CD8-positive, alpha-beta memory T cell (primary cell): ENCODE data around the gene CCL17. TPM values are rescaled to one million over a fixed set of nuclear protein-coding genes. Genes with fewer than 3 reads are reported as not detected.
A peak's percentile ranks its signal among the peaks of the same experiment; 100 is the strongest.

Experiments
- CTCF ChIA-PET: fragments of 350-600 bp; sonication (Branson Sonifier 250); formaldehyde crosslinking; loops from one replicate; lab custom pipeline; 2021; ENCODE audit warnings: antibody characterized with exemption; lab: Charles Lee
- POLR2A ChIA-PET: fragments of 350-600 bp; sonication (Branson Sonifier 250); formaldehyde crosslinking; loops from one replicate; lab custom pipeline; 2021; ENCODE audit warnings: antibody characterized with exemption; lab: Charles Lee
- DNase-seq, 5 donors: peaks; one replicate each; pipeline versions ENCODE4 v3.0.0 to v3.0.0-alpha.2; 2020 to 2022; ENCODE audit warnings: mixed read lengths in 1 of 5
- H3K27ac ChIP-seq: one replicate; pipeline ENCODE4 v1.7.0; 2013; ENCODE audit warnings: low read depth, mild to moderate bottlenecking, low read length, moderate library complexity
- H3K27me3 ChIP-seq: 2 replicates; pipeline ENCODE4 v1.7.0; 2013; ENCODE audit warnings: low read length, mild to moderate bottlenecking; ENCODE audit not compliant: insufficient read depth, poor library complexity, severe bottlenecking
- H3K36me3 ChIP-seq: 2 replicates; pipeline ENCODE4 v1.7.0; 2013; ENCODE audit warnings: mild to moderate bottlenecking, low read length, moderate library complexity; ENCODE audit not compliant: insufficient read depth
- H3K4me1 ChIP-seq: 2 replicates; pipeline ENCODE4 v1.7.0; 2013; ENCODE audit warnings: mild to moderate bottlenecking, low read length, moderate library complexity; ENCODE audit not compliant: insufficient read depth
- H3K4me3 ChIP-seq: 2 replicates; pipeline ENCODE4 v1.7.0; 2013; ENCODE audit warnings: mild to moderate bottlenecking, low read length
- H3K9me3 ChIP-seq: 2 replicates; pipeline ENCODE4 v1.7.0; 2013; ENCODE audit warnings: mild to moderate bottlenecking, low read length
- H3K27ac Mint-ChIP-seq, 8 donors: one replicate each; pipeline ENCODE4 v1.8.0; 2020 to 2021; ENCODE audit warnings: mixed read lengths in 8 of 8, mild to moderate bottlenecking in 6 of 8, inconsistent platforms in 3 of 8, moderate library complexity in 3 of 8
- H3K27me3 Mint-ChIP-seq, 2 donors: one replicate each; pipeline ENCODE4 v1.8.0; 2020 to 2021; ENCODE audit warnings: mixed read lengths in 2 of 2, mild to moderate bottlenecking in 1 of 2, moderate library complexity in 1 of 2
- H3K36me3 Mint-ChIP-seq, 3 donors: one replicate each; pipeline ENCODE4 v1.8.0; 2020 to 2021; ENCODE audit warnings: mixed read lengths in 3 of 3, inconsistent platforms in 1 of 3, mild to moderate bottlenecking in 1 of 3
- H3K4me1 Mint-ChIP-seq, 3 donors: one replicate each; pipeline ENCODE4 v1.8.0; 2020 to 2021; ENCODE audit warnings: mixed read lengths in 3 of 3, inconsistent platforms in 1 of 3, mild to moderate bottlenecking in 1 of 3
- H3K4me3 Mint-ChIP-seq, 7 donors: one replicate each; pipeline ENCODE4 v1.8.0; 2020 to 2021; ENCODE audit warnings: mixed read lengths in 7 of 7, mild to moderate bottlenecking in 6 of 7, moderate library complexity in 4 of 7, inconsistent platforms in 2 of 7
- H3K9me3 Mint-ChIP-seq, 5 donors: one replicate each; pipeline ENCODE4 v1.8.0; 2020 to 2022; ENCODE audit warnings: mixed read lengths in 5 of 5, mild to moderate bottlenecking in 3 of 5, moderate library complexity in 2 of 5, inconsistent platforms in 1 of 5
- polyA plus RNA-seq: library from polyadenylated mRNA; unstranded; fragments of 300-500 nt; fragmentation: Illumina TruSeq; gene quantifications from one replicate; pipeline ENCODE4 v1.2.3, GENCODE V29; 2021
- total RNA-seq, 2 experiments: library from RNA; stranded (reverse); gene quantifications; one replicate each; pipeline ENCODE4 v1.2.3, GENCODE V29; 2021

Gene CCL17
- total and polyA plus RNA-seq, 3 experiments from 2014 or later = 18.6 to 18.9 TPM; not detected in 1

GRCh38 chr16:57409870-57410587, 5.5 kb downstream of the CCL17 start:
- H3K36me3 ChIP-seq = no peaks in the 10 kb centered on the region
- H3K27ac ChIP-seq = no peak overlapping the region
- POLR2A ChIA-PET = interaction anchor here (0.6 kb wide), 1 partner anchor 12 kb away, joined by 4 read pairs; no protein-coding TSS in a partner anchor
- H3K4me1 ChIP-seq = no peaks in the 10 kb centered on the region
- no peak overlapping the region for H3K4me3 Mint-ChIP-seq
- H3K36me3 Mint-ChIP-seq = peaks cover 0 to 2% (median 0%) of the 10 kb centered on the region in 3 donors
- H3K4me3 ChIP-seq = no peak overlapping the region
- CTCF ChIA-PET = interaction anchor here (1.8 kb wide), 1 partner anchor 8 kb away, joined by 9 read pairs; no protein-coding TSS in a partner anchor
- H3K9me3 Mint-ChIP-seq = no peaks in the 10 kb centered on the region
- no peaks in the 10 kb centered on the region for H3K9me3 ChIP-seq
- H3K27ac Mint-ChIP-seq = no peak overlapping the region
- H3K27me3 ChIP-seq = no peaks in the 10 kb centered on the region
- DNase-seq = no peak
- H3K4me1 Mint-ChIP-seq = no peaks in the 10 kb centered on the region
- H3K27me3 Mint-ChIP-seq = peaks cover 0 to 13% of the 10 kb centered on the region in 2 donors

GRCh38 chr16:57411362-57411976, 6.9 kb downstream of the CCL17 start:
- CTCF ChIA-PET = no interaction called here
- H3K9me3 ChIP-seq = no peaks in the 10 kb centered on the region
- H3K27me3 Mint-ChIP-seq = peaks cover 0 to 13% of the 10 kb centered on the region in 2 donors
- no peaks in the 10 kb centered on the region for H3K36me3 ChIP-seq
- no peak overlapping the region for H3K4me3 Mint-ChIP-seq
- H3K4me1 ChIP-seq = no peaks in the 10 kb centered on the region
- POLR2A ChIA-PET = no interaction called here
- H3K27me3 ChIP-seq = no peaks in the 10 kb centered on the region
- H3K36me3 Mint-ChIP-seq = peaks cover 0 to 2% (median 0%) of the 10 kb centered on the region in 3 donors
- DNase-seq = no peak
- H3K27ac ChIP-seq = no peak overlapping the region
- H3K4me1 Mint-ChIP-seq = peaks cover 0 to under 1% (median 0%) of the 10 kb centered on the region in 3 donors
- H3K9me3 Mint-ChIP-seq = no peaks in the 10 kb centered on the region
- no peak overlapping the region for H3K4me3 ChIP-seq
- H3K27ac Mint-ChIP-seq = peak overlapping the region in 1 of 8 donors; percentile 23

GRCh38 chr16:57412584-57412983, 8.0 kb downstream of the CCL17 start:
- Histone ChIP-seq H3K27ac (no peak overlapping the region), H3K4me3 (no peak overlapping the region), H3K4me1 (peaks cover 9% of the 10 kb centered on the region), H3K36me3 (no peaks in the 10 kb centered on the region), H3K9me3 (no peaks in the 10 kb centered on the region), H3K27me3 (no peaks in the 10 kb centered on the region)
- H3K27ac Mint-ChIP-seq = peak overlapping the region in 1 of 8 donors; percentile 66
- CTCF ChIA-PET = interaction anchor here (1.0 kb wide), 1 partner anchor 112 kb away, joined by 3 read pairs; no protein-coding TSS in a partner anchor
- H3K4me1 Mint-ChIP-seq = peaks cover 8 to 10% (median 8%) of the 10 kb centered on the region in 3 donors
- peaks cover 0 to 2% (median 0%) of the 10 kb centered on the region in 3 donors for H3K36me3 Mint-ChIP-seq
- H3K4me3 Mint-ChIP-seq = no peak overlapping the region
- no peaks in the 10 kb centered on the region for H3K9me3 Mint-ChIP-seq
- POLR2A ChIA-PET = interaction anchor here (0.6 kb wide), 1 partner anchor 737 kb away, joined by 4 read pairs; no protein-coding TSS in a partner anchor
- DNase-seq = no peak
- peaks cover 2 to 13% of the 10 kb centered on the region in 2 donors for H3K27me3 Mint-ChIP-seq

GRCh38 chr16:57413301-57413730, 8.7 kb downstream of the CCL17 start:
- H3K27me3 ChIP-seq = no peaks in the 10 kb centered on the region
- peaks cover 9% of the 10 kb centered on the region for H3K4me1 ChIP-seq
- no peaks in the 10 kb centered on the region for H3K36me3 ChIP-seq
- Mint-ChIP-seq H3K4me3 (no peak overlapping the region), H3K4me1 (peaks cover 8 to 14% (median 10%) of the 10 kb centered on the region in 3 donors), H3K27ac (peak overlapping the region in 1 of 8 donors; percentile 60), H3K27me3 (peaks cover 2 to 13% of the 10 kb centered on the region in 2 donors), H3K36me3 (peaks cover 0 to 2% (median 0%) of the 10 kb centered on the region in 3 donors), H3K9me3 (no peaks in the 10 kb centered on the region)
- DNase-seq = no peak
- no peak overlapping the region for H3K4me3 ChIP-seq
- POLR2A ChIA-PET = no interaction called here
- H3K9me3 ChIP-seq = no peaks in the 10 kb centered on the region
- CTCF ChIA-PET = interaction anchor here (1.0 to 1.9 kb wide), 2 partner anchors 111 to 112 kb away, joined by 3 to 6 read pairs; no protein-coding TSS in a partner anchor
- H3K27ac ChIP-seq = no peak overlapping the region

GRCh38 chr16:57413733-57414132, 9.2 kb downstream of the CCL17 start:
- H3K4me1 ChIP-seq = peaks cover 12% of the 10 kb centered on the region

GRCh38 chr16:57416084-57416483, 11.5 kb downstream of the CCL17 start:
- H3K4me3 Mint-ChIP-seq = no peak overlapping the region
- H3K4me1 Mint-ChIP-seq = peaks cover 14 to 28% (median 18%) of the 10 kb centered on the region in 3 donors
- DNase-seq = no peak
- Histone ChIP-seq H3K27me3 (no peaks in the 10 kb centered on the region), H3K9me3 (no peaks in the 10 kb centered on the region), H3K4me1 (peaks cover 20% of the 10 kb centered on the region), H3K36me3 (no peaks in the 10 kb centered on the region), H3K27ac (no peak overlapping the region), H3K4me3 (no peak overlapping the region)
- H3K27ac Mint-ChIP-seq = peak overlapping the region in 1 of 8 donors; percentile 8
- H3K9me3 Mint-ChIP-seq = no peaks in the 10 kb centered on the region
- ChIA-PET CTCF (interaction anchor here (0.9 to 5.1 kb wide), 10 partner anchors 11 to 332 kb away, joined by 3 to 127 read pairs (median 14); partner anchors contain the start of genes CCL17, CIAPIN1 and COQ9), POLR2A (interaction anchor here (1.3 to 1.5 kb wide), 2 partner anchors 31 to 47 kb away, joined by 3 to 4 read pairs; partner anchors contain the start of genes CIAPIN1, COQ9 and POLR2C)
- H3K36me3 Mint-ChIP-seq = no peaks in the 10 kb centered on the region
- H3K27me3 Mint-ChIP-seq = peaks cover under 1 to 2% of the 10 kb centered on the region in 2 donors

More at GRCh38 chr16:57413733-57414132, 9.2 kb downstream of the CCL17 start:
- Mint-ChIP-seq H3K4me3 (no peak overlapping the region), H3K4me1 (peaks cover 10 to 18% (median 13%) of the 10 kb centered on the region in 3 donors), H3K27ac (peak overlapping the region in 1 of 8 donors; percentile 60), H3K9me3 (no peaks in the 10 kb centered on the region), H3K36me3 (peaks cover 0 to 2% (median 0%) of the 10 kb centered on the region in 3 donors), H3K27me3 (peaks cover 2 to 13% of the 10 kb centered on the region in 2 donors)
- POLR2A ChIA-PET = no interaction called here
- Histone ChIP-seq H3K27me3 (no peaks in the 10 kb centered on the region), H3K27ac (no peak overlapping the region), H3K9me3 (no peaks in the 10 kb centered on the region), H3K36me3 (no peaks in the 10 kb centered on the region), H3K4me3 (no peak overlapping the region)
- no peak for DNase-seq
- CTCF ChIA-PET = interaction anchor here (1.9 kb wide), 1 partner anchor 111 kb away, joined by 6 read pairs; no protein-coding TSS in a partner anchor

- no peaks in the 10 kb centered on the region for H3K9me3 ChIP-seq
- no peaks in the 10 kb centered on the region for H3K27me3 ChIP-seq
- Mint-ChIP-seq H3K4me1 (peaks cover 14 to 28% (median 18%) of the 10 kb centered on the region in 3 donors), H3K27me3 (peaks cover 0 to 2% of the 10 kb centered on the region in 2 donors), H3K4me3 (no peak overlapping the region), H3K36me3 (no peaks in the 10 kb centered on the region), H3K9me3 (no peaks in the 10 kb centered on the region), H3K27ac (peak overlapping the region in 2 of 8 donors; percentile 33 to 78)
- H3K27ac ChIP-seq = no peak overlapping the region
- no peak for DNase-seq
- no peak overlapping the region for H3K4me3 ChIP-seq
- POLR2A ChIA-PET = interaction anchor here (1.6 kb wide), 1 partner anchor 119 kb away, joined by 4 read pairs; no protein-coding TSS in a partner anchor
- H3K36me3 ChIP-seq = no peaks in the 10 kb centered on the region
- CTCF ChIA-PET = interaction anchor here (0.8 to 5.1 kb wide), 19 partner anchors 10 to 174 kb away, joined by 3 to 127 read pairs (median 5); partner anchors contain the start of genes ARL2BP, CIAPIN1, COQ9 and DOK4
- peaks cover 20% of the 10 kb centered on the region for H3K4me1 ChIP-seq
Observed at GRCh38 chr16:57419506-57419905, 14.9 kb downstream of the CCL17 start.
